ENCODE measurements around the gene IDH3B.

The IDH3B gene

GRCh38 chr20:2655331-2656116, 8.5 kb downstream of the IDH3B start:
- no peak for DNase-seq

GRCh38 chr20:2654831-2655230, 9.2 kb downstream of the IDH3B start:
- DNase-seq: no peak

- DNase-seq: no peak
These were observed 9.6 kb downstream of the IDH3B start for GRCh38 chr20:2654384-2654822.

GRCh38 chr20:2653556-2654383, 10.2 kb downstream of the IDH3B start:
- DNase-seq: no peak

- peak; percentile 25 for DNase-seq
These were observed 11.1 kb downstream of the IDH3B start for GRCh38 chr20:2652724-2653555.

GRCh38 chr20:2651772-2652723, 12.0 kb downstream of the IDH3B start, which contains the start of gene NOP56:
Gene NOP56, plus strand, starts transcription at chr20:2652632. Its CDS starts 29 bp downstream, at chr20:2652661.
- DNase-seq: peak; percentile 90

GRCh38 chr20:2643708-2644107, 20.3 kb downstream of the IDH3B start:
- DNase-seq: no peak

- DNase-seq: no peak
These were observed 23.1 kb downstream of the IDH3B start for GRCh38 chr20:2640899-2641298.

GRCh38 chr20:2640260-2640659, 23.8 kb downstream of the IDH3B start:
- DNase-seq: no peak

GRCh38 chr20:2637246-2637645, 26.8 kb downstream of the IDH3B start:
- no peak for DNase-seq

- DNase-seq: no peak
These were observed 30.6 kb downstream of the IDH3B start for GRCh38 chr20:2633381-2633780.

GRCh38 chr20:2631228-2631627, 32.8 kb downstream of the IDH3B start:
- DNase-seq: peak; percentile 30

- no peak for DNase-seq
These were observed 37.0 kb downstream of the IDH3B start for GRCh38 chr20:2626853-2627541.

- DNase-seq: no peak
These were observed 39.0 kb downstream of the IDH3B start for GRCh38 chr20:2625062-2625461.

GRCh38 chr20:2624190-2624589, 39.8 kb downstream of the IDH3B start:
- DNase-seq: no peak

GRCh38 chr20:2619961-2620595, 43.9 kb downstream of the IDH3B start:
- no peak for DNase-seq

- no peak for DNase-seq
These were observed 44.7 kb downstream of the IDH3B start for GRCh38 chr20:2619337-2619736.

- no peak for DNase-seq
These were observed 45.2 kb downstream of the IDH3B start for GRCh38 chr20:2618815-2619214.

GRCh38 chr20:2617099-2617714, 46.8 kb downstream of the IDH3B start:
- no peak for DNase-seq

GRCh38 chr20:2616634-2617033, 47.4 kb downstream of the IDH3B start:
- DNase-seq: no peak
